H1 (cell line): ENCODE results near the gene COL11A2. TPM values are rescaled to one million over a fixed set of nuclear protein-coding genes. Genes with fewer than 3 reads are reported as not detected.

Experiments
- CTCF ChIA-PET: fragments of 300-600 bp; sonication (Branson Sonifier 250); formaldehyde crosslinking; loops from one replicate; lab custom pipeline; 2021; ENCODE audit not compliant: partially characterized antibody; lab: Charles Lee
- POLR2A ChIA-PET: fragments of 300-600 bp; sonication (Branson Sonifier 250); formaldehyde crosslinking; loops from one replicate; lab custom pipeline; 2021; ENCODE audit warnings: inconsistent platforms; ENCODE audit not compliant: partially characterized antibody; lab: Charles Lee
- DNase-seq, 2 experiments: peaks; one replicate each; pipeline versions ENCODE4 v3.0.0 to v3.0.0-alpha.2; 2010 to 2022; ENCODE audit warnings: low spot score in 2 of 2, low read depth in 1 of 2, mixed read lengths in 1 of 2
- FAIRE-seq: peaks from 2 replicates; lab custom pipeline; 2011; peaks lifted over from hg19 to GRCh38; lab: Jason Lieb, UNC
- H2AFZ ChIP-seq: 2 replicates; pipeline ENCODE4 v1.8.1; 2012; ENCODE audit warnings: low read length, inconsistent platforms
- H2AK5ac ChIP-seq: 2 replicates; pipeline ENCODE4 v1.6.1; 2013; ENCODE audit warnings: low read depth, low read length
- H2BK120ac ChIP-seq: replicated peaks from 2 replicates; pipeline ENCODE3; 2013; ENCODE audit warnings: low read depth, low read length, inconsistent platforms
- H2BK12ac ChIP-seq: 2 replicates; pipeline ENCODE4 v1.6.1; 2013; ENCODE audit warnings: low read depth, low read length
- H2BK15ac ChIP-seq: 2 replicates; pipeline ENCODE4 v1.6.1; 2013; ENCODE audit warnings: low read length
- H2BK20ac ChIP-seq: 2 replicates; pipeline ENCODE4 v1.6.1; 2013; ENCODE audit warnings: low read length
- H2BK5ac ChIP-seq: 2 replicates; pipeline ENCODE4 v1.6.1; 2013; ENCODE audit warnings: low read depth, low read length
- H3K14ac ChIP-seq: 2 replicates; pipeline ENCODE4 v1.6.1; 2013; ENCODE audit warnings: inconsistent platforms; ENCODE audit not compliant: insufficient read length
- H3K18ac ChIP-seq: 2 replicates; pipeline ENCODE4 v1.6.1; 2013; ENCODE audit warnings: low read length; ENCODE audit errors: extremely low read depth
- H3K23ac ChIP-seq: 2 replicates; pipeline ENCODE4 v1.6.1; 2013; ENCODE audit warnings: inconsistent platforms; ENCODE audit not compliant: insufficient read length
- H3K23me2 ChIP-seq: 2 replicates; pipeline ENCODE4 v1.6.1; 2013; ENCODE audit warnings: low read depth, low read length
- H3K27ac ChIP-seq: 2 replicates; pipeline ENCODE4 v1.6.1; 2011; ENCODE audit warnings: low read depth, low read length, inconsistent platforms
- H3K27me3 ChIP-seq, 4 experiments: replicated peaks in 1 of 4; 1 replicate in 1 of 4; 2 replicates in 3 of 4; pipeline versions ENCODE4 v1.6.1 to v1.8.1; 2011 to 2013; ENCODE audit warnings: low read length in 3 of 4, mild to moderate bottlenecking in 3 of 4, inconsistent platforms in 2 of 4, mixed read lengths in 2 of 4, moderate library complexity in 1 of 4; ENCODE audit not compliant: control insufficient read depth in 3 of 4, insufficient read depth in 3 of 4; ENCODE audit errors: extremely low read depth in 1 of 4
- H3K36me3 ChIP-seq, 4 experiments: 2 replicates each; pipeline versions ENCODE4 v1.6.1 to v1.8.1; 2011 to 2013; ENCODE audit warnings: mild to moderate bottlenecking in 4 of 4, low read length in 3 of 4, moderate library complexity in 2 of 4, control low read depth in 1 of 4, inconsistent platforms in 1 of 4; ENCODE audit not compliant: insufficient read depth in 4 of 4, control insufficient read depth in 2 of 4
- H3K4ac ChIP-seq: replicated peaks from 2 replicates; pipeline ENCODE3; 2013; ENCODE audit warnings: low read length, low read depth, mixed read lengths, inconsistent platforms; ENCODE audit not compliant: insufficient read length
- H3K4me1 ChIP-seq, 4 experiments: replicated peaks in 1 of 4; 1 replicate in 1 of 4; 2 replicates in 3 of 4; pipeline versions ENCODE4 v1.6.1 to v1.8.1; 2011 to 2013; ENCODE audit warnings: low read length in 3 of 4, inconsistent platforms in 2 of 4, mixed read lengths in 1 of 4; ENCODE audit not compliant: insufficient read depth in 4 of 4, control insufficient read depth in 3 of 4
- H3K4me2 ChIP-seq, 2 experiments: 2 replicates each; pipeline versions ENCODE4 v1.6.1 to v1.8.1; 2011 to 2013; ENCODE audit warnings: low read depth in 2 of 2, low read length in 2 of 2, control low read depth in 1 of 2, inconsistent platforms in 1 of 2, mild to moderate bottlenecking in 1 of 2; ENCODE audit not compliant: insufficient read depth in 1 of 2
- H3K4me3 ChIP-seq, 4 experiments: fragments of 200-600, 300-600 bp in 1 of 4; sonication (generic), shearing (Covaris generic), sonication (Bioruptor Twin) in 1 of 4; 2 replicates each; pipeline versions ENCODE4 v1.5.1 to v1.8.1; 2011 to 2016; ENCODE audit warnings: low read length in 4 of 4, low read depth in 3 of 4, control low read depth in 2 of 4, inconsistent platforms in 2 of 4, mild to moderate bottlenecking in 2 of 4, mixed read lengths in 1 of 4, moderate library complexity in 1 of 4; ENCODE audit not compliant: insufficient read depth in 2 of 4; ENCODE audit errors: extremely low read depth in 1 of 4
- H3K56ac ChIP-seq: replicated peaks from 2 replicates; pipeline ENCODE3; 2013; ENCODE audit warnings: low read depth, mild to moderate bottlenecking, mixed read lengths, low read length, inconsistent platforms; ENCODE audit not compliant: insufficient read length
- H3K79me1 ChIP-seq: 2 replicates; pipeline ENCODE4 v1.6.1; 2013; ENCODE audit warnings: low read depth, low read length, control low read depth
- H3K79me2 ChIP-seq, 2 experiments: 2 replicates each; pipeline versions ENCODE4 v1.6.1 to v1.8.1; 2012 to 2013; ENCODE audit warnings: low read length in 2 of 2, mild to moderate bottlenecking in 2 of 2, inconsistent platforms in 1 of 2; ENCODE audit not compliant: insufficient read depth in 2 of 2, control insufficient read depth in 1 of 2
- H3K9ac ChIP-seq, 4 experiments: replicated peaks in 1 of 4; 1 replicate in 1 of 4; 2 replicates in 3 of 4; pipeline versions ENCODE4 v1.6.1 to v1.8.1; 2011 to 2013; ENCODE audit warnings: low read depth in 3 of 4, low read length in 3 of 4, control low read depth in 2 of 4, mild to moderate bottlenecking in 2 of 4, moderate library complexity in 2 of 4, inconsistent platforms in 1 of 4; ENCODE audit errors: extremely low read depth in 1 of 4
- H3K9me3 ChIP-seq, 2 experiments: 2 replicates each; pipeline versions ENCODE4 v1.6.1 to v1.8.1; 2012 to 2013; ENCODE audit warnings: mild to moderate bottlenecking in 2 of 2, moderate library complexity in 2 of 2, control low read depth in 1 of 2, inconsistent platforms in 1 of 2, low read depth in 1 of 2, low read length in 1 of 2, mixed read lengths in 1 of 2; ENCODE audit not compliant: insufficient read depth in 2 of 2
- H4K20me1 ChIP-seq, 2 experiments: replicated peaks in 1 of 2; 2 replicates each; pipeline versions ENCODE3 to v1.8.1; 2011 to 2013; ENCODE audit warnings: inconsistent platforms in 2 of 2, low read length in 2 of 2, mild to moderate bottlenecking in 1 of 2; ENCODE audit not compliant: insufficient read depth in 2 of 2, control insufficient read depth in 1 of 2
- H4K5ac ChIP-seq: 2 replicates; pipeline ENCODE4 v1.6.1; 2013; ENCODE audit warnings: low read length, low read depth, mixed read lengths, inconsistent platforms; ENCODE audit not compliant: insufficient read length
- H4K8ac ChIP-seq: 2 replicates; pipeline ENCODE4 v1.8.0; 2013; ENCODE audit warnings: mild to moderate bottlenecking, moderate library complexity, low read length, inconsistent platforms; ENCODE audit not compliant: insufficient read depth; ENCODE audit errors: extremely low read depth
- H4K91ac ChIP-seq: replicated peaks from 2 replicates; pipeline ENCODE3; 2013; ENCODE audit warnings: low read length, mixed read lengths, inconsistent platforms; ENCODE audit not compliant: insufficient read length
- ASH2L ChIP-seq: fragments of 200-600, 300-600 bp; sonication (generic); IDR thresholded peaks from one replicate; pipeline ENCODE4 v1.7.1; 2017; ENCODE audit warnings: low read length
- PHF8 ChIP-seq: fragments of 200-600 bp; sonication (generic); conservative IDR thresholded peaks from 2 replicates; pipeline ENCODE4 v1.7.1; 2012; ENCODE audit warnings: low read depth, mild to moderate bottlenecking, inconsistent platforms, low read length, moderate library complexity
- POU5F1 ChIP-seq: IDR thresholded peaks from 2 replicates; pipeline ENCODE4 v1.6.1; 2011; ENCODE audit warnings: low read depth, mild to moderate bottlenecking, low read length, moderate library complexity
- RNF2 ChIP-seq: fragments of 200-900, 300-1000 bp; sonication (generic); IDR thresholded peaks from 2 replicates; pipeline ENCODE4 v1.7.1; 2016; ENCODE audit warnings: borderline replicate concordance, low read depth, mild to moderate bottlenecking, antibody characterized with exemption, low read length; ENCODE audit not compliant: poor library complexity, severe bottlenecking; ENCODE audit errors: missing control alignments
- SIN3A ChIP-seq, 2 experiments: IDR thresholded peaks in 1 of 2; conservative IDR thresholded peaks in 1 of 2; 2 replicates each; pipeline ENCODE4 v1.6.1; 2011 to 2012; ENCODE audit warnings: low read length in 2 of 2, improper control_type of control experiment in 1 of 2, low read depth in 1 of 2, mild to moderate bottlenecking in 1 of 2
- SIRT6 ChIP-seq: IDR thresholded peaks from one replicate; pipeline ENCODE4 v1.7.1; 2012; ENCODE audit warnings: low read length, inconsistent platforms
- SP4 ChIP-seq: IDR thresholded peaks from 2 replicates; pipeline ENCODE4 v1.6.1; 2012; ENCODE audit warnings: low read length, inconsistent platforms
- TBP ChIP-seq: IDR thresholded peaks from 2 replicates; pipeline ENCODE4 v1.6.1; 2011; ENCODE audit warnings: low read depth, low read length, improper control_type of control experiment
- WGBS, 2 experiments: shearing (Covaris generic) in 1 of 2; methylation state at CpG; one replicate each; pipeline versions ENCODE4 v1.1.6 to v1.1.7; 2013 to 2015; ENCODE audit warnings: low lambda C conversion rate in 2 of 2, mixed read lengths in 2 of 2, inconsistent platforms in 1 of 2, low coverage in 1 of 2, missing lambda C conversion rate in 1 of 2; ENCODE audit not compliant: insufficient replicate concordance in 2 of 2, insufficient coverage in 1 of 2, insufficient read length in 1 of 2; ENCODE audit errors: extremely low coverage in 1 of 2, missing lambda C conversion rate in 1 of 2; 5-methylcytosine and 5-hydroxymethylcytosine counted together
- polyA plus RNA-seq, 7 experiments: library from polyadenylated mRNA; depleted of rRNA in 3 of 7; stranded (reverse) in 5 of 7; unstranded in 2 of 7; fragments of >200 nt in 5 of 7; fragments of 200-250 nt in 2 of 7; gene quantifications; 1 replicate in 5 of 7; 2 replicates in 1 of 7; 4 replicates in 1 of 7; pipeline versions ENCODE4 v1.2.1 to v1.2.3, GENCODE V29; 2011 to 2013; ENCODE audit warnings: missing spikeins in 2 of 7, mixed read lengths in 2 of 7
- total RNA-seq: library from RNA; stranded (reverse); fragmentation: NEBNext Ultra II Directional; extraction: Animal tissue kit (Norgen Biotek cat#: 25700); gene quantifications from 2 replicates; pipeline ENCODE4 v1.2.1, GENCODE V29; 2021
- TF ChIP-seq, protein P1 (sequence below): IDR thresholded peaks from 2 replicates; pipeline ENCODE4 v1.6.1; 2011; ENCODE audit warnings: low read depth, mild to moderate bottlenecking, low read length; ENCODE audit not compliant: insufficient read depth
- TF ChIP-seq, protein P2 (sequence below): IDR thresholded peaks from 2 replicates; pipeline ENCODE4 v1.6.1; 2012; ENCODE audit warnings: inconsistent platforms

COL11A2 gene
- total and polyA plus RNA-seq, 2 of the 8 experiments (the other 6 are each of a cell fraction or from before 2014, with no cell fraction given): 2.8 to 3.8 TPM

DNA sequence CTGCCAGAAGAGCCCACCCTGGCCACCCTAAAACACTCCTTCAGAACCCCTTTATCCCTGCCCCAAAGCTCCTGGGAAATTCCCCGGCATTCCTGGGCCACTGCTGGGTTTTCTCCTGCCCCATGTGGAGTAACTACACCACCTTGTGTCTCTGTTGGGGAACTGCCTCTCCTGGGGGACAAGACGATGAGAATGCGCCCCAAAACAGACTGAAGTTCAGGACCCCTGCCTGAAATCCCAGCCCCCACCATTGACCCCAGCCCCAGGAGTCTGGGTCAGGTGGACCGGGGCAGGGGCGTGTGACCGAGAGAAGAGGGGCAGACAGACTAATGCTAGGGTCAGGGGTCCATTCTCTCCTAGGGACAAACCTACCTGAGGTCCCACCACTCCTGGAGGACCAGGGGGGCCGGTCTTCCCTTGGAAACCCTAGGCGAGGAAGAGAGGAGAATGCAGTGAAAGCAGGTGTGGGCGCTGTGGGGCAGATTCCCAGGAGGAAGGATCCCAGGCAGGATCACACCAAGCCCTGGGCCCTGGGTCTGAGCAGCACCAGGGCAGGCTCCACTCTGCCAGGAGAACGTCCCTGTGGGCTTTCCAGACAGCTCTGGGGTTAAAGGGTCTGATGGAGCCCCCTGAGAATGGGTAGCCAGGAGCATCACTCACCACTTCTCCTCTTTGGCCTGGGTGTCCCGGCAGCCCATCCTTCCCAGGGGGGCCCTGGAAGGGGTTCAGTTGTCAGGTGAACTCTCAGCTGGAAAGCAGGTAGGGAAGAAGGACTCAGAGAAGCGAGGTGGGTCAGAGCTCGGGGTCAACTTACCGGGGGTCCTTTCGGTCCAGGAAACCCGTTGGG, 19.4 kb downstream of the COL11A2 start:
- POLR2A ChIA-PET: interaction anchor here (0.6 to 3.8 kb wide), 14 partner anchors 17 to 202 kb away, joined by 3 to 17 read pairs (median 3); partner anchors contain the start of gene RING1
- Histone ChIP-seq H4K91ac (peak overlapping the region; percentile 81), H3K27me3 (no peaks in the 10 kb centered on the region), H3K79me2 (no peaks in the 10 kb centered on the region), H3K14ac (no peak overlapping the region), H2AFZ (no peak overlapping the region), H2BK5ac (peak overlapping the region; percentile 52; the same call in 1 of the 2 replicates), H2BK120ac (no peak overlapping the region), H3K4ac (no peak overlapping the region), H4K20me1 (peaks cover 0 to 3% of the 10 kb centered on the region in 2 experiments), H3K18ac (no peak overlapping the region), H2BK20ac (no peak overlapping the region), H3K9ac (no peak overlapping the region), H2AK5ac (no peak overlapping the region), H2BK15ac (no peak overlapping the region), H3K23me2 (no peaks in the 10 kb centered on the region), H3K79me1 (no peaks in the 10 kb centered on the region), H3K4me2 (no peak overlapping the region), H2BK12ac (0 out of 2 replicates have a peak overlapping the region, but pooled peaks have one; percentile 39), H4K8ac (peak overlapping the region; percentile 11), H3K36me3 (no peaks in the 10 kb centered on the region), H3K9me3 (no peaks in the 10 kb centered on the region), H3K23ac (no peak overlapping the region), H3K4me1 (no peaks in the 10 kb centered on the region; a peak in 2 of 7 replicates), H3K4me3 (no peak overlapping the region), H4K5ac (no peak overlapping the region), H3K27ac (no peak overlapping the region), H3K56ac (no peak overlapping the region)
- FAIRE-seq (peak; percentile 58), DNase-seq (peak in 1 of 2 experiments; percentile 72)
- 77% methylated on average over 11 of the region's 16 CpGs; no CpG with 5 or more reads in 1 of the 2 experiments for WGBS, 2 experiments
- CTCF ChIA-PET: interaction anchor here (0.6 to 5.5 kb wide), 37 partner anchors 9 to 282 kb away, joined by 3 to 74 read pairs (median 5); partner anchors contain the start of genes COL11A2 and HLA-DPB1
- no peak for TF ChIP-seq SIRT6
- TF ChIP-seq RNF2: no peak
- TF ChIP-seq, protein P1, sequence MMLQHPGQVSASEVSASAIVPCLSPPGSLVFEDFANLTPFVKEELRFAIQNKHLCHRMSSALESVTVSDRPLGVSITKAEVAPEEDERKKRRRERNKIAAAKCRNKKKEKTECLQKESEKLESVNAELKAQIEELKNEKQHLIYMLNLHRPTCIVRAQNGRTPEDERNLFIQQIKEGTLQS: no peak
- no peak for TF ChIP-seq SP4
- no peak for TF ChIP-seq SIN3A (conservative IDR thresholded peaks at IDR 0.05 in 1 of 2, IDR thresholded peaks at IDR 0.05 in 1 of 2; ENCODE audit: low read depth in 1 of 2, low read length in 2 of 2)
- no peak for TF ChIP-seq TBP
- no peak for TF ChIP-seq ASH2L
- no peak for TF ChIP-seq PHF8
- no peak for TF ChIP-seq POU5F1
- TF ChIP-seq, protein P2, sequence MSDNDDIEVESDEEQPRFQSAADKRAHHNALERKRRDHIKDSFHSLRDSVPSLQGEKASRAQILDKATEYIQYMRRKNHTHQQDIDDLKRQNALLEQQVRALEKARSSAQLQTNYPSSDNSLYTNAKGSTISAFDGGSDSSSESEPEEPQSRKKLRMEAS: no peak
